GM19193 (cell line): ENCODE results near the gene XK.

Experiments
- POLR2A ChIP-seq: IDR thresholded peaks from 4 replicates; pipeline ENCODE4 v1.6.1; 2011; ENCODE audit not compliant: insufficient read depth, insufficient read length; ENCODE audit errors: extremely low read depth

The XK gene

DNA sequence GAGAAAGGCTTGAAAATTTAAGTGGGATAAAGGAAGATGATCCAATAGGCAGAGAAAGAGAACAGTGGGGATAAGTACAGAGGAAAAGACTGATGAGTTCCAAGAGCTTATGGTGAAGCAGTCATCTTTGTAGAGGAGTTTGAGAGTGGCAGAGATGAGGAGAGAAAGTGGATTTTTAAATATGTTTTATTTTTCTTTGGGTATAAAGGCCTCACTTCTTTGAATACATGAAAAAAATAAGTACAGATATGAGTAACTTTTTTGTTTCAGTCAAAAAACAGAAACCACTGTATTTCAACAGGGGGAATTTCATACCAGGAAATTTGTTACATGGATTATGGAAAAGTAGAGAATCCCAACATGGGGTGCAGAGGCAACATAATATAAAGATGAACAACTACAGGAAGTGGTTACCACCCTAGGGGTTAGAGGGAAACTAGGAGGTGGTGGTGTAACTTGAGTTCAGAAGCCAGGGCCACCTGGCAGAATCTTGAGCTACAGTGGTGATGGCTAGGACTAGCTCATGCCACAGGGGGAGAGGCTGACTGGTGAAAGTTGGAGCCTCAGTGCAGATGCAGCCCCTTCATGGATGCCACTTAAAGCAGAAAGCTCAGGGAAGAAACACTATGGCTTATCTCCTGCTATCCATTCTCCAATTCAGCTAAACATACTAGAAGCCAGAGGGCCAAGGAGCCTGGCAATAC lies 90.8 kb downstream of the XK start:
- no peak for TF ChIP-seq POLR2A

DNA sequence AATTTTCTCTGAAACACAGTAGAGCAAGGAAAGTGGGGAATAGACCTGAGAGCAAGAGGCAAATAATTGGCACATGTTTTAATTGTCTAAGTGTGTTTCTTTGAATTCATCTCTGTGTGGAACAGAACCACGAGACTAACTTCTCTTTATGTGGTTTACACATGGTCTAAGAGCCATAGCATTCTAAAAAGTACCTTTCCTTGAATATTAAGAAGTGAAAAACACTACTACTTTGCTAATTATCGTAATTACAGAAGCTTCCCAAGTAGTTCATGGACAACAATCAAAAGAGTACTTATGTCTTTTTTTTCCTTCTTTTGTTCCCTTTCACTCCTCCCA lies 91.4 kb downstream of the XK start:
- TF ChIP-seq POLR2A, result no peak

DNA sequence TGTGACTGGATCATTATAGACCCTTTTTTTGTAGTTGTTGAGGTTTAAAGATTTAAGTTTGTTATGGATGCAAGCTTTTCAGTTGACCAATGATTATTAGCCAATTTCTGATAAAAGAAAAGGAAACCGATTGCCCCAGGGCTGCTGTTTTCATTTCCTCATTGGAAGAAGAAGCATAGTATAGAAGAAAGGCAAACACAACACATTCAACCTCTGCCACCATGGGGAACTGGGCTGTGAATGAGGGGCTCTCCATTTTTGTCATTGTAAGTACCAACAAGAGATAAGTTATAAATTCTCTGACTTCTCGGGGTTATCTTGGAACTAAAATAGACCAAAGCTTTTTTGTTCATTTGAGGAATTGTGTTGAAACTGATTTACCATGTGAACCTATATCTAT lies 94.3 kb downstream of the XK start, which contains the start of gene CYBB:
Gene CYBB, plus strand, starts transcription at position 203 of the 400 bp plus-strand sequence. Its CDS starts 19 bp downstream, at position 222.
- no peak for TF ChIP-seq POLR2A

DNA sequence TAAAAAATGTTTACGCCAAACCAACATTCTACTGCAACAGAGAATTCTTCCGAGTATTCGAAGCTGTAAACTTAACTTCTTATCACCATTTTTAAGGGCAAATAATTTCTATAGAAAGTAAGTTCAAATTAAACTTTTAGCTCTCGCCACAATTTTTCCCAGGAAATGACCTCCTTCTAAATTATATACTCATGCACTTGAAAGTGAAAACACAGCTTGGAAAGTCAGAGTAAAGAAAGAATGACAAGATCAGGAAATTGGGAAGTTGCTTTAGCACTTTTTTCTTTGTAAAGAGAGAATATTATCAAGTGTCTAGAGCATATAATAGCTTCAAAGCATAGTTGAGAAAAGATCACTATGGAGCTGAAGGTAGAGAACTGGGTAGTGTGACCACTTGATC lies 95.5 kb downstream of the XK start:
- TF ChIP-seq POLR2A, result no peak
